Upper lobe of left lung (tissue), 6 donors: ENCODE results near the gene MICAL2. TPM values are rescaled to one million over a fixed set of nuclear protein-coding genes. Genes with fewer than 3 reads are reported as not detected.
A peak's percentile ranks its signal among the peaks of the same experiment; 100 is the strongest.

Experiments
- ATAC-seq, 2 donors: fragments of 200-7000 bp; cut with Tn5 transposase; one replicate each; pipeline ENCODE4 v1.9.1; 2022; ENCODE audit warnings: mild to moderate bottlenecking in 2 of 2, moderate library complexity in 2 of 2; ENCODE audit not compliant: low FRiP score in 2 of 2
- DNase-seq, 2 donors: peaks; one replicate each; pipeline ENCODE4 v3.0.0-alpha.2; 2019 to 2020
- H3K27ac ChIP-seq, 4 donors: fragments of 200-600 bp; sonication (generic); one replicate each; pipeline ENCODE4 v1.5.1; 2016 to 2019
- H3K27me3 ChIP-seq, 4 donors: fragments of 200-600 bp; sonication (generic); one replicate each; pipeline ENCODE4 v1.5.1; 2017 to 2019
- H3K36me3 ChIP-seq, 4 donors: fragments of 200-600 bp; sonication (generic); one replicate each; pipeline ENCODE4 v1.5.1; 2016 to 2019
- H3K4me1 ChIP-seq, 4 donors: fragments of 200-600 bp; sonication (generic); one replicate each; pipeline ENCODE4 v1.5.1; 2018 to 2019
- H3K4me3 ChIP-seq, 4 donors: fragments of 200-600 bp; sonication (generic); one replicate each; pipeline ENCODE4 v1.5.1; 2017 to 2019; ENCODE audit warnings: mild to moderate bottlenecking in 2 of 4, moderate library complexity in 1 of 4
- H3K9me3 ChIP-seq, 4 donors: fragments of 200-600 bp; sonication (generic); one replicate each; pipeline ENCODE4 v1.5.1; 2018 to 2019
- CTCF ChIP-seq, 6 experiments: fragments of 450-650 bp in 4 of 6; fragments of 200-600 bp in 2 of 6; sonication (generic) in 2 of 6; IDR thresholded peaks; one replicate each; pipeline ENCODE4 v1.5.1; 2016 to 2019; ENCODE audit warnings: antibody characterized with exemption in 6 of 6
- EP300 ChIP-seq, 4 donors: sonication (generic); formaldehyde crosslinking; IDR thresholded peaks; one replicate each; pipeline ENCODE4 v1.5.1; 2017; ENCODE audit warnings: antibody characterized with exemption in 4 of 4, control low read depth in 2 of 4
- POLR2A ChIP-seq, 4 donors: fragments of 450-650 bp; IDR thresholded peaks; one replicate each; pipeline ENCODE4 v1.5.1; 2016 to 2017; ENCODE audit warnings: antibody characterized with exemption in 4 of 4, mild to moderate bottlenecking in 2 of 4
- POLR2AphosphoS5 ChIP-seq, 2 donors: sonication (generic); formaldehyde crosslinking; IDR thresholded peaks; one replicate each; pipeline ENCODE4 v1.5.1; 2017; ENCODE audit warnings: antibody characterized with exemption in 2 of 2
- WGBS, 2 donors: methylation state at CpG; one replicate each; pipeline ENCODE4 v1.1.5; 2017 to 2018; 5-methylcytosine and 5-hydroxymethylcytosine counted together
- total RNA-seq, 6 donors: library from RNA; depleted of rRNA in 4 of 6; stranded (reverse); fragments of >200 nt in 4 of 6; gene quantifications; one replicate each; pipeline versions ENCODE4 v1.1.0 to v1.2.1, GENCODE V29; 2016 to 2021
- donor health status: DM: no; HTN: no; CAD: no; lungs with moderate emphysema.
- donor health status: DM: no; HTN: yes; CAD: no; lungs with severe emphysema.

The MICAL2 gene
- total RNA-seq, 6 donors from 2014 or later, result 138 to 327 (median 175) TPM

DNA sequence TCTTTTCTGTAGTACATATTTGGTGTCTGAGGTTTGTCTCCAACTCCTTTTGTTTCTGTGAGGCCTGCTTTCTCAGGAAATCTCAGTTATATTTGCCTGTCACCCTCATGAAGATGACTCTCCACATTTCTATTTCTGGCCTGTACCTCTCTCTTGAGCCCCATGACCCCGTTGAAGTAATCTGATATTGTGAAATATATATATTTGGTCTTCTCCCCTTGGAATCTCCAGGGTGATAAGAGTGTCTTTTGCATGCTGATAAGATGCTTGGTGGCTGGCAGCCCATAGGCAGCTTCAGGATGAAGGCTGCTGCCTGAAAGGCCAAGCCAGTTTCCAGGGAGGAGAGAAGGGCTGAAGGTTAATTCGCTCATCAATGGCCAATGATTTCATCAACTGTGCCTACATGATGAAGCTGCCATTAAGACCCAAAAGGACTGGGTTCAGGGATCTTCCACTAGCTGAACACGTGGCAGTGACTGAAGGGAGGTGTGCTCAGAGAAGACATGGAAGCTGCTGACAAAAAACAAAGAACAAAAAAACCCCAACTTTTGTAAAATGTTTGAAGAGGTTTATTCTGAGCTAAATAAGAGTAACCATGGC lies 67.4 kb downstream of the MICAL2 start:
- ATAC-seq (no peak), DNase-seq (peak in 1 of 2 donors; percentile 55)
- peaks cover 8 to 34% (median 18%) of the 10 kb centered on the region in 4 donors for H3K4me1 ChIP-seq
- H3K4me3 ChIP-seq, result no peak overlapping the region
- WGBS, 2 donors, result 55 to 66% methylated on average over 3 of the region's 3 CpGs
- TF ChIP-seq POLR2A (IDR thresholded peaks at IDR 0.05) (no peak), CTCF (IDR thresholded peaks at IDR 0.05) (no peak), EP300 (IDR thresholded peaks at IDR 0.05) (peak in 1 of 4 donors; percentile 73), POLR2AphosphoS5 (IDR thresholded peaks at IDR 0.05) (no peak)
- peak overlapping the region; percentile 55 to 74 (median 63) for H3K27ac ChIP-seq
- no peaks in the 10 kb centered on the region for H3K36me3 ChIP-seq
- no peaks in the 10 kb centered on the region for H3K27me3 ChIP-seq
- no peaks in the 10 kb centered on the region for H3K9me3 ChIP-seq

GRCh38 chr11:12179019-12179418 lies 68.6 kb downstream of the MICAL2 start:
- Histone ChIP-seq H3K36me3 (peaks cover 0 to 1% (median 0%) of the 10 kb centered on the region in 4 donors), H3K9me3 (no peaks in the 10 kb centered on the region), H3K4me3 (no peak overlapping the region), H3K27me3 (no peaks in the 10 kb centered on the region), H3K27ac (peak overlapping the region; percentile 55 to 74 (median 63)), H3K4me1 (peaks cover 11 to 39% (median 29%) of the 10 kb centered on the region in 4 donors)
- peak in 1 of 4 donors; percentile 59 for TF ChIP-seq POLR2A (IDR thresholded peaks at IDR 0.05)
- TF ChIP-seq POLR2AphosphoS5 (IDR thresholded peaks at IDR 0.05), result peak in 1 of 2 donors; percentile 16
- TF ChIP-seq EP300 (IDR thresholded peaks at IDR 0.05), result no peak
- no peak for TF ChIP-seq CTCF (IDR thresholded peaks at IDR 0.05)
- DNase-seq (peak in 1 of 2 donors; percentile 85), ATAC-seq (peak; percentile 18 to 84)
- 61 to 65% methylated on average over 5 of the region's 5 CpGs for WGBS, 2 donors

DNA sequence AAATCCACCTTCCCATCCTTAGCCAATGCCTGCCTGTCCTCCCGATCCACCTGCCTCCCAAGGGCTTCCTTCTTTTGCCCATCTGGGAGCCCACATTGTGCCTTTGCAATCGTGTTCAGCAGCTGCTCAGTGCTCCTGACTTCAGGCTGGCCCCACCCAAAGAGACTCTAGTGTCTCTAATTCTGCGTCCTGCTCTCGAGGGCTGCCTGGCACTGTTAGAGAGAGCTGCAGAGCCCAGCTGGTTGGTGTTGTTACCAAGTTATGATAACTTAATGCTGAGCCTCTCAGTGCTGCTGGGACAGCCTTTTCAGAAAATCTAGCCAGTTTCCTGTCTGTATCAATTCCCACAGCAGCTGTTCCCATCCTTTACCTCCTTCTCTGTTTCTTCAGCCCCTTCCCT lies 69.1 kb downstream of the MICAL2 start:
- WGBS, 2 donors, result 48 to 55% methylated on average over 4 of the region's 4 CpGs
- Histone ChIP-seq H3K36me3 (peaks cover 0 to 5% (median 0%) of the 10 kb centered on the region in 4 donors), H3K9me3 (no peaks in the 10 kb centered on the region), H3K27ac (peak overlapping the region; percentile 55 to 74 (median 63)), H3K4me1 (peaks cover 11 to 39% (median 30%) of the 10 kb centered on the region in 4 donors), H3K4me3 (no peak overlapping the region), H3K27me3 (no peaks in the 10 kb centered on the region)
- ATAC-seq (peak; percentile 35 to 36), DNase-seq (peak in 1 of 2 donors; percentile 82)
- TF ChIP-seq CTCF (IDR thresholded peaks at IDR 0.05) (no peak), POLR2AphosphoS5 (IDR thresholded peaks at IDR 0.05) (no peak), POLR2A (IDR thresholded peaks at IDR 0.05) (no peak), EP300 (IDR thresholded peaks at IDR 0.05) (no peak)

DNA sequence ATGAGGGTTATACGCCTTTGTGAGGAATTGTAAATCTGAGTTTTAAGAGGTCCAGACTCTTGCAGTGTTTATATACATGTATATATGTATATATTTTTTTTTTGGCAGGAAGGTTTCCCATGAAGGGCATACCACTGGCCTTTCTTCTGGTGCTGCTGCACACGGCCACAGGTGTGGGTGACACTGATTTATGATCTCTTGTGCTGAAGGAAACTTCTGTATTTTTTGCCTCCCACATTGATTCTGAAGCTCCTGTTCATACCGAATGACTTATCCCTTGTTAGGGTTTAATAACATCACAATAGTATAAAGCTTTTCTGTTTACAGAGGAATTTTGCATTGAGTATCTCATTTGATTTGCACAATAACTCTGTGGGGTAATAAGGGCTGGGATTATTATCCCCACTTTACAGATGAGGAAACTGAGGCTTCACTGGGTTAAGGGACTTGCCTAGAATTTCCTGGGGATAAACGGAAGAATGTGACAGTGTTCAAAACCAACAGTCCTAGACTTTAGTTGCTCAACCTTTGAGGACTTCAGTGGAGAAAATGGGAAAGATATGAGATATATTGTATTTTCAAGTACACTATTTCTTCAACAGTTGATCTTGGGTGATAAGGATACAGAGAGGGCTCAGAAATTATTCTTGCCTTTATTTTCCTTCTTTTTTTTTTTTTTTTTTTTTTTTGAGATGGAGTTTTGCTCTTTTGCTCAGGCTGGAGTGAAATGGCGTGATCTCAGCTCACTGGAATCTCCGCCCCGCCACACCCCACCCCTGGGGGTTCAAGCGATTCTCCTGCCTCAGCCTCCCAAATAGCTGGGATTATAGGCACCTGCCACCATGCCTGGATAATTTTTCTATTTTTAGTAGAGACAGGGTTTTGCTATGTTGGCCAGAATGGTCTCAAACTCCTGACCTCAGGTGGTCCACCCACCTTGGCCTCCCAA lies 70.1 kb downstream of the MICAL2 start:
- Histone ChIP-seq H3K9me3 (no peaks in the 10 kb centered on the region), H3K27me3 (no peaks in the 10 kb centered on the region), H3K4me3 (no peak overlapping the region), H3K27ac (peak overlapping the region; percentile 55 to 74 (median 63)), H3K36me3 (peaks cover 0 to 5% (median 0%) of the 10 kb centered on the region in 4 donors), H3K4me1 (peaks cover 11 to 37% (median 32%) of the 10 kb centered on the region in 4 donors)
- WGBS, 2 donors, result 81 to 85% methylated on average over 8 of the region's 8 CpGs
- no peak for DNase-seq
- peak in 1 of 2 donors; percentile 57 for ATAC-seq
- TF ChIP-seq POLR2A (IDR thresholded peaks at IDR 0.05) (no peak), EP300 (IDR thresholded peaks at IDR 0.05) (no peak), CTCF (IDR thresholded peaks at IDR 0.05) (no peak), POLR2AphosphoS5 (IDR thresholded peaks at IDR 0.05) (no peak)
